HepG2 (cell line): Measurements from ENCODE around the gene KMT2B. TPM values are rescaled to one million over a fixed set of nuclear protein-coding genes. Genes with fewer than 3 reads are reported as not detected.

Source experiments
- GLI4 ChIP-seq: sonication (generic); formaldehyde crosslinking; IDR thresholded peaks from 2 replicates; pipeline ENCODE4 v1.5.1; 2020; ENCODE audit warnings: missing genetic modification reagents, mild to moderate bottlenecking, moderate library complexity, borderline replicate concordance
- HDAC2 ChIP-seq: sonication (generic); formaldehyde crosslinking; IDR thresholded peaks from 2 replicates; pipeline ENCODE4 v1.4.0; 2020; ENCODE audit warnings: missing genetic modification reagents
- HES4 ChIP-seq: sonication (generic); formaldehyde crosslinking; IDR thresholded peaks from 2 replicates; pipeline ENCODE4 v1.9.0; 2021; ENCODE audit warnings: mild to moderate bottlenecking, missing genetic modification reagents, borderline replicate concordance
- HMG20B ChIP-seq: conservative IDR thresholded peaks from 2 replicates; pipeline ENCODE4 v1.6.1; 2016; ENCODE audit warnings: missing genetic modification reagents, missing compliant biosample characterization
- KDM5B ChIP-seq: sonication (generic); formaldehyde crosslinking; IDR thresholded peaks from 2 replicates; pipeline ENCODE4 v1.4.0; 2020; ENCODE audit warnings: missing genetic modification reagents, mild to moderate bottlenecking, borderline replicate concordance
- MED8 ChIP-seq: sonication (generic); formaldehyde crosslinking; IDR thresholded peaks from 2 replicates; pipeline ENCODE4 v1.8.1; 2023; ENCODE audit warnings: mild to moderate bottlenecking, missing genetic modification reagents; ENCODE audit not compliant: insufficient replicate concordance
- MIER3 ChIP-seq: IDR thresholded peaks from 2 replicates; pipeline ENCODE4 v1.6.1; 2016; ENCODE audit warnings: missing compliant biosample characterization, borderline replicate concordance
- NFRKB ChIP-seq: fragments of 450-650 bp; IDR thresholded peaks from 2 replicates; pipeline ENCODE4 v1.6.1; 2017
- NKX3-1 ChIP-seq: sonication (generic); formaldehyde crosslinking; IDR thresholded peaks from 2 replicates; pipeline ENCODE4 v1.5.0; 2020; ENCODE audit warnings: missing genetic modification reagents
- POLR2G ChIP-seq: fragments of 200-400 bp; formaldehyde crosslinking; IDR thresholded peaks from 2 replicates; pipeline ENCODE4 v1.6.1; 2018; ENCODE audit warnings: mild to moderate bottlenecking, low read depth, low read length, moderate library complexity
- REPIN1 ChIP-seq: sonication (generic); formaldehyde crosslinking; IDR thresholded peaks from 2 replicates; pipeline ENCODE4 v1.8.0; 2022; ENCODE audit warnings: missing genetic modification reagents, low read depth, mild to moderate bottlenecking, borderline replicate concordance
- SATB2 ChIP-seq: sonication (generic); formaldehyde crosslinking; IDR thresholded peaks from 2 replicates; pipeline ENCODE4 v1.5.0; 2020; ENCODE audit warnings: missing genetic modification reagents
- SKI ChIP-seq: fragments of 450-650 bp; IDR thresholded peaks from one replicate; pipeline ENCODE4 v1.6.1; 2018; ENCODE audit warnings: mild to moderate bottlenecking; ENCODE audit not compliant: partially characterized antibody
- SNAPC2 ChIP-seq: sonication (generic); formaldehyde crosslinking; IDR thresholded peaks from 2 replicates; pipeline ENCODE4 v1.8.1; 2022; ENCODE audit warnings: mild to moderate bottlenecking, missing genetic modification reagents
- STAG1 ChIP-seq: sonication (generic); formaldehyde crosslinking; IDR thresholded peaks from 2 replicates; pipeline ENCODE4 v1.4.0; 2020; ENCODE audit warnings: missing genetic modification reagents
- ZFP36 ChIP-seq: fragments of 150-350 bp; IDR thresholded peaks from 2 replicates; pipeline ENCODE4 v1.6.1; 2018; ENCODE audit warnings: borderline replicate concordance, low read length, low read depth; ENCODE audit not compliant: partially characterized antibody
- ZNF12 ChIP-seq: sonication (generic); formaldehyde crosslinking; IDR thresholded peaks from 2 replicates; pipeline ENCODE4 v1.5.0; 2020; ENCODE audit warnings: missing genetic modification reagents
- ZNF24 ChIP-seq: fragments of 450-650 bp; IDR thresholded peaks from 2 replicates; pipeline ENCODE4 v1.6.1; 2017; ENCODE audit warnings: antibody characterized with exemption, mild to moderate bottlenecking
- ZNF33A ChIP-seq: sonication (generic); formaldehyde crosslinking; IDR thresholded peaks from 2 replicates; pipeline ENCODE4 v1.5.1; 2020; ENCODE audit warnings: missing genetic modification reagents, mild to moderate bottlenecking, moderate library complexity, borderline replicate concordance
- ZNF33B ChIP-seq: sonication (generic); formaldehyde crosslinking; IDR thresholded peaks from 2 replicates; pipeline ENCODE4 v1.5.1; 2020; ENCODE audit warnings: mild to moderate bottlenecking, missing genetic modification reagents
- ZNF549 ChIP-seq: sonication (generic); formaldehyde crosslinking; IDR thresholded peaks from 2 replicates; pipeline ENCODE4 v1.5.0; 2020; ENCODE audit warnings: missing genetic modification reagents
- ZNF605 ChIP-seq: sonication (generic); formaldehyde crosslinking; IDR thresholded peaks from 2 replicates; pipeline ENCODE4 v1.8.0; 2022; ENCODE audit warnings: mild to moderate bottlenecking, missing genetic modification reagents
- polyA plus RNA-seq, 8 experiments: library from polyadenylated mRNA; depleted of rRNA in 3 of 8; stranded (reverse) in 7 of 8; unstranded in 1 of 8; fragments of >200 nt; fragmentation: Illumina TruSeq in 4 of 8; extraction: Trizol in 4 of 8; gene quantifications; 2 replicates each; pipeline versions ENCODE4 v1.2.1 to v1.2.3, GENCODE V29; 2011 to 2016; ENCODE audit warnings: low read depth in 4 of 8, missing spikeins in 1 of 8, mixed read lengths in 1 of 8; ENCODE audit not compliant: insufficient read depth in 1 of 8
- total RNA-seq, 5 experiments: library from RNA; depleted of rRNA; stranded (reverse); fragments of >200 nt; fragmentation: Illumina TruSeq; extraction: Trizol; gene quantifications; 2 replicates each; pipeline ENCODE4 v1.2.3, GENCODE V29; 2016; ENCODE audit warnings: low read depth in 1 of 5
- TF ChIP-seq, protein P1 (sequence below): sonication (generic); formaldehyde crosslinking; IDR thresholded peaks from 2 replicates; pipeline ENCODE4 v1.4.0; 2020; ENCODE audit warnings: missing genetic modification reagents
- TF ChIP-seq, protein P2 (sequence below): sonication (generic); formaldehyde crosslinking; IDR thresholded peaks from 2 replicates; pipeline ENCODE4 v1.4.0; 2020; ENCODE audit warnings: mild to moderate bottlenecking, low read depth, missing genetic modification reagents
- TF ChIP-seq, protein P3 (sequence below): sonication (generic); formaldehyde crosslinking; IDR thresholded peaks from 2 replicates; pipeline ENCODE4 v1.4.0; 2020; ENCODE audit warnings: missing genetic modification reagents
- TF ChIP-seq, protein P4 (sequence below): sonication (generic); formaldehyde crosslinking; IDR thresholded peaks from 2 replicates; pipeline ENCODE4 v1.4.0; 2020; ENCODE audit warnings: missing genetic modification reagents

KMT2B gene
- total and polyA plus RNA-seq, 2 of the 13 experiments (the other 11 are each of a cell fraction or from before 2014, with no cell fraction given), result 6.2 to 16.9 TPM

DNA sequence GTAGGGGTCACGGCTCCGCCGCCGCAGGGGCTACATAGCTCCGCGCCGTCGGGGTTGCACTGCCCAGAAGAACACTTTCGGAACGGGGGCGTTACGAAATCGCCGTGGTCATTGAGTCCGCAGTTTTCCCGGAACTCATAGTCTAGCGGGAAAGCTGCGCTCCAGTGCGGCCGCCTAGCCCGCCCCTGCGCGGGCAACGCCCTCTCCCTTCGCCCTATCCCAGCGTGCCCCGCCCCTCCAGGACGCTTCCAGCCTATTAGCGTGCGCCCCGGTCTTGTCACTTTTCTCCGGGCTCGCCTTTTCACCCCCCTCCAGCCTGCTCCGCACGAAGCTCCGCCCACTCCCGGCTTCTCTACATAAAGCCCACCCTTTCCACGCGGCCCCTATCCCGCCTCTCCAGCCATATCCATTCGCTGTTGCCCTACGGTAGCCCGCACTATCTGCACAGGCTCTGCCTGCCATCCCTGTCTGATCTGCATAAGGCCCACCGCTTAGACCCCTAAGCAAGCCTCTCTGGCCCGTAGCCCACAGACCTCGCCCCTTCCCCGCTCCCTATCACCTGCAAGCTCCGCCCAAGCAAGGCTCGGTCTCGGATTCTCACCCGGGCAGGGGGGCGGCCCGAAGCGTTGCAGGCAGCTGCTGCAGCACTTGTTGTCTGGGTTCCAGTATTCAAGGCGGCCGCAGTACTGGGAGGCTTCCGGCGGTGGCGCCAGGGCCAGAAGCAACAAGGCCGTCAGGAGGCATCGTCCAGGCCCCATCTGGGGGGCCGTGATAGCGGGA lies 22.8 kb downstream of the KMT2B start (continued):
- TF ChIP-seq, protein P1, sequence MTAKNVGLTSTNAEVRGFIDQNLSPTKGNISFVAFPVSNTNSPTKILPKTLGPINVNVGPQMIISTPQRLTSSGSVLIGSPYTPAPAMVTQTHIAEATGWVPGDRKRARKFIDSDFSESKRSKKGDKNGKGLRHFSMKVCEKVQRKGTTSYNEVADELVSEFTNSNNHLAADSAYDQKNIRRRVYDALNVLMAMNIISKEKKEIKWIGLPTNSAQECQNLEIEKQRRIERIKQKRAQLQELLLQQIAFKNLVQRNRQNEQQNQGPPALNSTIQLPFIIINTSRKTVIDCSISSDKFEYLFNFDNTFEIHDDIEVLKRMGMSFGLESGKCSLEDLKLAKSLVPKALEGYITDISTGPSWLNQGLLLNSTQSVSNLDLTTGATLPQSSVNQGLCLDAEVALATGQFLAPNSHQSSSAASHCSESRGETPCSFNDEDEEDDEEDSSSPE (CRISPR knock-in tag), result peak; percentile 89
- TF ChIP-seq ZNF33A (no peak), STAG1 (CRISPR knock-in tag) (peak; percentile 32), ZNF12 (CRISPR knock-in tag) (peak; percentile 23; the same call in 1 of the 2 replicates), SNAPC2 (peak; percentile 55; the same call in 1 of the 2 replicates), HDAC2 (CRISPR knock-in tag) (peak; percentile 47), POLR2G (peak; percentile 88), ZNF33B (CRISPR knock-in tag) (no peak), ZFP36 (no peak), SATB2 (0 out of 2 replicates have a peak, but pooled peaks have one; percentile 67), GLI4 (CRISPR knock-in tag) (0 out of 2 replicates have a peak, but pooled peaks have one; percentile 26), ZNF549 (CRISPR knock-in tag) (no peak), KDM5B (CRISPR knock-in tag) (0 out of 2 replicates have a peak, but pooled peaks have one; percentile 8), HMG20B (CRISPR knock-in tag) (peak; percentile 42; the same call in 1 of the 2 replicates), NFRKB (no peak), MED8 (CRISPR knock-in tag) (peak; percentile 36), SKI (peak; percentile 30), REPIN1 (CRISPR knock-in tag) (peak; percentile 15; the same call in 1 of the 2 replicates), NKX3-1 (CRISPR knock-in tag) (no peak), ZNF605 (CRISPR knock-in tag) (peak; percentile 79), MIER3 (CRISPR knock-in tag) (peak; percentile 17; the same call in 1 of the 2 replicates), HES4 (CRISPR knock-in tag) (no peak), ZNF24 (no peak)
- TF ChIP-seq, protein P2, sequence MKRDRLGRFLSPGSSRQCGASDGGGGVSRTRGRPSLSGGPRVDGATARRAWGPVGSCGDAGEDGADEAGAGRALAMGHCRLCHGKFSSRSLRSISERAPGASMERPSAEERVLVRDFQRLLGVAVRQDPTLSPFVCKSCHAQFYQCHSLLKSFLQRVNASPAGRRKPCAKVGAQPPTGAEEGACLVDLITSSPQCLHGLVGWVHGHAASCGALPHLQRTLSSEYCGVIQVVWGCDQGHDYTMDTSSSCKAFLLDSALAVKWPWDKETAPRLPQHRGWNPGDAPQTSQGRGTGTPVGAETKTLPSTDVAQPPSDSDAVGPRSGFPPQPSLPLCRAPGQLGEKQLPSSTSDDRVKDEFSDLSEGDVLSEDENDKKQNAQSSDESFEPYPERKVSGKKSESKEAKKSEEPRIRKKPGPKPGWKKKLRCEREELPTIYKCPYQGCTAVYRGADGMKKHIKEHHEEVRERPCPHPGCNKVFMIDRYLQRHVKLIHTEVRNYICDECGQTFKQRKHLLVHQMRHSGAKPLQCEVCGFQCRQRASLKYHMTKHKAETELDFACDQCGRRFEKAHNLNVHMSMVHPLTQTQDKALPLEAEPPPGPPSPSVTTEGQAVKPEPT (CRISPR knock-in tag), result no peak
- TF ChIP-seq, protein P3, sequence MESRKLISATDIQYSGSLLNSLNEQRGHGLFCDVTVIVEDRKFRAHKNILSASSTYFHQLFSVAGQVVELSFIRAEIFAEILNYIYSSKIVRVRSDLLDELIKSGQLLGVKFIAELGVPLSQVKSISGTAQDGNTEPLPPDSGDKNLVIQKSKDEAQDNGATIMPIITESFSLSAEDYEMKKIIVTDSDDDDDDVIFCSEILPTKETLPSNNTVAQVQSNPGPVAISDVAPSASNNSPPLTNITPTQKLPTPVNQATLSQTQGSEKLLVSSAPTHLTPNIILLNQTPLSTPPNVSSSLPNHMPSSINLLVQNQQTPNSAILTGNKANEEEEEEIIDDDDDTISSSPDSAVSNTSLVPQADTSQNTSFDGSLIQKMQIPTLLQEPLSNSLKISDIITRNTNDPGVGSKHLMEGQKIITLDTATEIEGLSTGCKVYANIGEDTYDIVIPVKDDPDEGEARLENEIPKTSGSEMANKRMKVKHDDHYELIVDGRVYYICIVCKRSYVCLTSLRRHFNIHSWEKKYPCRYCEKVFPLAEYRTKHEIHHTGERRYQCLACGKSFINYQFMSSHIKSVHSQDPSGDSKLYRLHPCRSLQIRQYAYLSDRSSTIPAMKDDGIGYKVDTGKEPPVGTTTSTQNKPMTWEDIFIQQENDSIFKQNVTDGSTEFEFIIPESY (CRISPR knock-in tag), result no peak; the same call in 1 of the 2 replicates
- TF ChIP-seq, protein P4, sequence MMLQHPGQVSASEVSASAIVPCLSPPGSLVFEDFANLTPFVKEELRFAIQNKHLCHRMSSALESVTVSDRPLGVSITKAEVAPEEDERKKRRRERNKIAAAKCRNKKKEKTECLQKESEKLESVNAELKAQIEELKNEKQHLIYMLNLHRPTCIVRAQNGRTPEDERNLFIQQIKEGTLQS (CRISPR knock-in tag), result peak; percentile 9; the same call in 1 of the 2 replicates
